HepG2 (cell line): ENCODE measurements around the gene CAMKMT. TPM values are rescaled to one million over a fixed set of nuclear protein-coding genes. Genes with fewer than 3 reads are reported as not detected.

Experiments
- ATAC-seq: fragments of 200-7000 bp; cut with Tn5 transposase; 3 replicates; pipeline ENCODE4 v1.9.1; 2020; ENCODE audit warnings: mild to moderate bottlenecking, moderate library complexity
- BruUV-seq: library from RNA; stranded (reverse); fragments of 400-500 nt; replicated peaks from 2 replicates; lab custom pipeline; 2021; lab: Mats Ljungman, UMichigan
- CTCF ChIA-PET: fragments of 300-600 bp; formaldehyde crosslinking; extraction: SDS; loops from one replicate; lab custom pipeline; 2021; ENCODE audit warnings: low total read pairs, inconsistent platforms, low intra/inter-chr PET ratio; lab: Yijun Ruan, JAX
- POLR2A ChIA-PET: fragments of 350-600 bp; sonication (Branson Sonifier 250); formaldehyde crosslinking; loops from one replicate; lab custom pipeline; 2020; ENCODE audit warnings: antibody characterized with exemption, inconsistent platforms; lab: Yijun Ruan, JAX
- DNase-seq: peaks from one replicate; pipeline ENCODE4 v3.0.0-alpha.2; 2015; ENCODE audit warnings: low spot score
- FAIRE-seq: peaks from 3 replicates; lab custom pipeline; 2011; peaks lifted over from hg19 to GRCh38; lab: Jason Lieb, UNC
- H2AFZ ChIP-seq: one replicate; pipeline ENCODE4 v1.6.1; 2011; ENCODE audit warnings: low read length, inconsistent platforms
- H3K27ac ChIP-seq: fragments of 300-600 bp; 3 replicates; pipeline ENCODE4 v1.8.0; 2011; ENCODE audit warnings: mixed run types, mild to moderate bottlenecking, mixed read lengths, low read length, inconsistent platforms; ENCODE audit not compliant: insufficient read depth; ENCODE audit errors: extremely low read length
- H3K27me3 ChIP-seq, 2 experiments: fragments of 200-600 bp in 1 of 2; 2 replicates in 1 of 2; 3 replicates in 1 of 2; pipeline versions ENCODE4 v1.6.0 to v1.8.0; 2011; ENCODE audit warnings: low read length in 2 of 2, mild to moderate bottlenecking in 2 of 2, moderate library complexity in 2 of 2, inconsistent platforms in 1 of 2; ENCODE audit not compliant: insufficient read depth in 2 of 2, control insufficient read depth in 1 of 2
- H3K36me3 ChIP-seq, 2 experiments: fragments of 200-600 bp in 1 of 2; replicated peaks in 1 of 2; 2 replicates in 1 of 2; 3 replicates in 1 of 2; pipeline versions ENCODE4 v1.5.1 to v1.8.0; 2011; ENCODE audit warnings: low read length in 2 of 2, inconsistent platforms in 1 of 2; ENCODE audit not compliant: insufficient read depth in 2 of 2, control insufficient read depth in 1 of 2
- H3K4me1 ChIP-seq: 2 replicates; pipeline ENCODE4 v1.5.1; 2012; ENCODE audit warnings: low read length, inconsistent platforms; ENCODE audit not compliant: insufficient read depth
- H3K4me2 ChIP-seq: 2 replicates; pipeline ENCODE4 v1.6.0; 2011; ENCODE audit warnings: low read depth, low read length, inconsistent platforms
- H3K4me3 ChIP-seq, 3 experiments: fragments of 200-600 bp in 1 of 3; sonication (generic), shearing (Covaris generic) in 1 of 3; replicated peaks in 1 of 3; 2 replicates each; pipeline ENCODE4 v1.5.1; 2011 to 2016; ENCODE audit warnings: low read length in 3 of 3, inconsistent platforms in 2 of 3, low read depth in 2 of 3, mild to moderate bottlenecking in 2 of 3, control low read depth in 1 of 3, mixed read lengths in 1 of 3; ENCODE audit not compliant: insufficient read depth in 1 of 3
- H3K79me2 ChIP-seq: one replicate; pipeline ENCODE4 v1.6.1; 2011; ENCODE audit warnings: low read length, inconsistent platforms; ENCODE audit not compliant: insufficient read depth
- H3K9ac ChIP-seq: 2 replicates; pipeline ENCODE4 v1.6.0; 2011; ENCODE audit warnings: mild to moderate bottlenecking, low read depth, low read length, inconsistent platforms; ENCODE audit not compliant: insufficient read depth
- H3K9me3 ChIP-seq: 2 replicates; pipeline ENCODE4 v1.5.1; 2012; ENCODE audit warnings: mild to moderate bottlenecking, low read length
- H4K20me1 ChIP-seq: 2 replicates; pipeline ENCODE4 v1.6.0; 2011; ENCODE audit warnings: inconsistent platforms, mild to moderate bottlenecking, low read length, moderate library complexity; ENCODE audit not compliant: insufficient read depth
- AKAP8 ChIP-seq: sonication (generic); formaldehyde crosslinking; IDR thresholded peaks from 2 replicates; pipeline ENCODE4 v1.5.1; 2020; ENCODE audit warnings: mild to moderate bottlenecking, missing genetic modification reagents
- CSRNP1 ChIP-seq: sonication (generic); formaldehyde crosslinking; IDR thresholded peaks from 2 replicates; pipeline ENCODE4 v1.8.1; 2023; ENCODE audit warnings: mild to moderate bottlenecking, missing genetic modification reagents
- KDM6A ChIP-seq: IDR thresholded peaks from 2 replicates; pipeline ENCODE4 v1.6.1; 2016; ENCODE audit warnings: low read depth
- KLF6 ChIP-seq: IDR thresholded peaks from 2 replicates; pipeline ENCODE4 v1.8.0; 2016; ENCODE audit warnings: missing biosample characterization, missing genetic modification reagents
- MAFF ChIP-seq: IDR thresholded peaks from 2 replicates; pipeline ENCODE4 v1.6.1; 2011; ENCODE audit warnings: low read depth, low read length, improper control_type of control experiment
- MAFK ChIP-seq, 2 experiments: IDR thresholded peaks in 1 of 2; conservative IDR thresholded peaks in 1 of 2; 2 replicates each; pipeline ENCODE4 v1.6.1; 2011; ENCODE audit warnings: improper control_type of control experiment in 2 of 2, low read length in 2 of 2
- TP53 ChIP-seq: sonication (generic); formaldehyde crosslinking; conservative IDR thresholded peaks from 2 replicates; pipeline ENCODE4 v1.4.0; 2020; ENCODE audit warnings: missing genetic modification reagents
- ZNF282 ChIP-seq: fragments of 450-650 bp; IDR thresholded peaks from 2 replicates; pipeline ENCODE4 v1.6.1; 2018; ENCODE audit not compliant: partially characterized antibody
- ZNF430 ChIP-seq: sonication (generic); formaldehyde crosslinking; IDR thresholded peaks from 2 replicates; pipeline ENCODE4 v1.9.0; 2021; ENCODE audit warnings: mild to moderate bottlenecking, missing genetic modification reagents
- ZNF510 ChIP-seq: sonication (generic); formaldehyde crosslinking; IDR thresholded peaks from 2 replicates; pipeline ENCODE4 v1.4.0; 2020; ENCODE audit warnings: low read depth, mild to moderate bottlenecking, missing genetic modification reagents
- ZNF777 ChIP-seq: sonication (generic); formaldehyde crosslinking; IDR thresholded peaks from 2 replicates; pipeline ENCODE4 v1.4.0; 2020; ENCODE audit warnings: missing genetic modification reagents
- WGBS: methylation state at CpG from one replicate; pipeline ENCODE4 v1.1.6; 2017; ENCODE audit warnings: low lambda C conversion rate; 5-methylcytosine and 5-hydroxymethylcytosine counted together
- in situ Hi-C: cut with HindIII; loops from 2 replicates; pipeline ENCODE4 v1.10.0; 2017; ENCODE audit warnings: low pct_unique_long_range_greater_than_20kb; ENCODE audit not compliant: extremely low pct_ligation_motif_present
- intact Hi-C: fragments of 100-400 bp; cut with micrococcal nuclease; formaldehyde crosslinking; loops from one replicate; pipeline ENCODE4 v1.10.0; 2022; ENCODE audit not compliant: unreplicated experiment
- polyA plus RNA-seq, 8 experiments: library from polyadenylated mRNA; depleted of rRNA in 3 of 8; stranded (reverse) in 7 of 8; unstranded in 1 of 8; fragments of >200 nt; fragmentation: Illumina TruSeq in 4 of 8; extraction: Trizol in 4 of 8; gene quantifications; 2 replicates each; pipeline versions ENCODE4 v1.2.1 to v1.2.3, GENCODE V29; 2011 to 2016; ENCODE audit warnings: low read depth in 4 of 8, missing spikeins in 1 of 8, mixed read lengths in 1 of 8; ENCODE audit not compliant: insufficient read depth in 1 of 8
- total RNA-seq, 5 experiments: library from RNA; depleted of rRNA; stranded (reverse); fragments of >200 nt; fragmentation: Illumina TruSeq; extraction: Trizol; gene quantifications; 2 replicates each; pipeline ENCODE4 v1.2.3, GENCODE V29; 2016; ENCODE audit warnings: low read depth in 1 of 5
- TF ChIP-seq, protein P1 (sequence below): sonication (generic); formaldehyde crosslinking; IDR thresholded peaks from 2 replicates; pipeline ENCODE4 v1.4.0; 2020; ENCODE audit warnings: missing genetic modification reagents
- TF ChIP-seq, protein P2 (sequence below): sonication (generic); formaldehyde crosslinking; IDR thresholded peaks from 2 replicates; pipeline ENCODE4 v1.5.0; 2020; ENCODE audit warnings: mild to moderate bottlenecking, missing genetic modification reagents

The CAMKMT gene
- total and polyA plus RNA-seq, 2 of the 13 experiments (the other 11 are each of a cell fraction or from before 2014, with no cell fraction given) = 6.9 to 20.8 TPM

GRCh38 chr2:44398243-44398897, 36.6 kb downstream of the CAMKMT start:
- intact Hi-C loops = no loop called here

DNA sequence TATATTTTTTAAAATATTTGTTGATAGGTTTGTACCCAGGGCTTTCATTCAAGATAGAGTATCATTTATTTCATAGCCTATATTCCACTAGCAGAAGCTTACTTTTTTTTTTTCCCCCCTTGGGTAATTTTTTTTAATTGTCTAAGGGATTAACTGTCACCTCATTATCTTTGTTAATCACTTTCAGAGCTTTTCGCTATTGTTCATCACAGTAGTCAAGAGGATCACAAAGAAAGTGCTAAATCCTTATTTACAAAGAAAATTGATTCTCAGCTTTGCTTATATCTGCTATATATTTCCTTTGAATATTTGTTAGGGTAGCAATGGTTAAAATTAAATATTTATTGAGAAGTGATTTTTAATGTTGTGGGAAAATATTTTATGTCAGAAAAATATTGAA, 59.0 kb downstream of the CAMKMT start:
- 100% methylated on average over 1 of the region's 1 CpG for whole genome bisulfite sequencing
- FAIRE-seq = no peak
- in situ Hi-C loops = no loop called here
- TF ChIP-seq TP53 (CRISPR knock-in tag) (no peak), ZNF282 (no peak), AKAP8 (CRISPR knock-in tag) (no peak), ZNF430 (CRISPR knock-in tag) (no peak), ZNF777 (CRISPR knock-in tag) (no peak), KDM6A (CRISPR knock-in tag) (no peak), CSRNP1 (CRISPR knock-in tag) (no peak), KLF6 (CRISPR knock-in tag) (no peak)
- TF ChIP-seq, protein P1, sequence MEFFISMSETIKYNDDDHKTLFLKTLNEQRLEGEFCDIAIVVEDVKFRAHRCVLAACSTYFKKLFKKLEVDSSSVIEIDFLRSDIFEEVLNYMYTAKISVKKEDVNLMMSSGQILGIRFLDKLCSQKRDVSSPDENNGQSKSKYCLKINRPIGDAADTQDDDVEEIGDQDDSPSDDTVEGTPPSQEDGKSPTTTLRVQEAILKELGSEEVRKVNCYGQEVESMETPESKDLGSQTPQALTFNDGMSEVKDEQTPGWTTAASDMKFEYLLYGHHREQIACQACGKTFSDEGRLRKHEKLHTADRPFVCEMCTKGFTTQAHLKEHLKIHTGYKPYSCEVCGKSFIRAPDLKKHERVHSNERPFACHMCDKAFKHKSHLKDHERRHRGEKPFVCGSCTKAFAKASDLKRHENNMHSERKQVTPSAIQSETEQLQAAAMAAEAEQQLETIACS (CRISPR knock-in tag) = no peak
- TF ChIP-seq, protein P2, sequence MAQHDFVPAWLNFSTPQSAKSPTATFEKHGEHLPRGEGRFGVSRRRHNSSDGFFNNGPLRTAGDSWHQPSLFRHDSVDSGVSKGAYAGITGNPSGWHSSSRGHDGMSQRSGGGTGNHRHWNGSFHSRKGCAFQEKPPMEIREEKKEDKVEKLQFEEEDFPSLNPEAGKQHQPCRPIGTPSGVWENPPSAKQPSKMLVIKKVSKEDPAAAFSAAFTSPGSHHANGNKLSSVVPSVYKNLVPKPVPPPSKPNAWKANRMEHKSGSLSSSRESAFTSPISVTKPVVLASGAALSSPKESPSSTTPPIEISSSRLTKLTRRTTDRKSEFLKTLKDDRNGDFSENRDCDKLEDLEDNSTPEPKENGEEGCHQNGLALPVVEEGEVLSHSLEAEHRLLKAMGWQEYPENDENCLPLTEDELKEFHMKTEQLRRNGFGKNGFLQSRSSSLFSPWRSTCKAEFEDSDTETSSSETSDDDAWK (CRISPR knock-in tag) = no peak

More at GRCh38 chr2:44398243-44398897, 36.6 kb downstream of the CAMKMT start:
- no TSS peak for BruUV-seq
- in situ Hi-C loops = loop anchor here (10.0 kb wide), 1 partner anchor 546 kb away; the partner anchor contains the start of gene SIX3
- TF ChIP-seq MAFK (conservative IDR thresholded peaks at IDR 0.05 in 1 of 2, IDR thresholded peaks at IDR 0.05 in 1 of 2; ENCODE audit: low read length in 2 of 2) (peak; percentile 71 to 87), ZNF510 (CRISPR knock-in tag) (no peak), MAFF (peak; percentile 74)
- Histone ChIP-seq H3K4me2 (no peak overlapping the region), H3K4me1 (no peaks in the 10 kb centered on the region), H3K9ac (no peak overlapping the region), H3K27ac (no peak overlapping the region), H4K20me1 (no peaks in the 10 kb centered on the region), H2AFZ (no peak overlapping the region), H3K36me3 (no peaks in the 10 kb centered on the region), H3K79me2 (no peaks in the 10 kb centered on the region), H3K9me3 (no peaks in the 10 kb centered on the region), H3K4me3 (no peak overlapping the region), H3K27me3 (no peaks in the 10 kb centered on the region)
- FAIRE-seq = no peak
- no peak for ATAC-seq
- WGBS = 95% methylated on average over 6 of the region's 6 CpGs
- ChIA-PET POLR2A (no interaction called here), CTCF (no interaction called here)
- DNase-seq = no peak

More for the DNA sequence above, 59.0 kb downstream of the CAMKMT start:
- no peak overlapping the region for H2AFZ ChIP-seq
- no peaks in the 10 kb centered on the region for H3K27me3 ChIP-seq
- DNase-seq = no peak
- CTCF ChIA-PET = no interaction called here
- no peaks in the 10 kb centered on the region for H3K9me3 ChIP-seq
- BruUV-seq = no TSS peak
- H3K9ac ChIP-seq = no peak overlapping the region
- no peaks in the 10 kb centered on the region for H3K79me2 ChIP-seq
- H3K4me1 ChIP-seq = no peaks in the 10 kb centered on the region
- no peaks in the 10 kb centered on the region for H3K36me3 ChIP-seq
- H4K20me1 ChIP-seq = no peaks in the 10 kb centered on the region
- no peak for ATAC-seq
- POLR2A ChIA-PET = no interaction called here
- H3K27ac ChIP-seq = no peak overlapping the region
- intact Hi-C loops = no loop called here
- no peak overlapping the region for H3K4me3 ChIP-seq
- H3K4me2 ChIP-seq = no peak overlapping the region
